K562 (cell line): Measurements from ENCODE around the gene AGAP1. TPM values are rescaled to one million over a fixed set of nuclear protein-coding genes. Genes with fewer than 3 reads are reported as not detected.

Experiments used
- ATAC-seq: fragments of 200-7000 bp; cut with Tn5 transposase; 3 replicates; pipeline ENCODE4 v1.9.1; 2020; ENCODE audit warnings: moderate library complexity
- BruUV-seq: library from RNA; stranded (reverse); fragments of 400-500 nt; replicated peaks from 2 replicates; lab custom pipeline; 2021; lab: Mats Ljungman, UMichigan
- CTCF ChIA-PET: fragments of 300-600 bp; formaldehyde crosslinking; extraction: SDS; loops from one replicate; lab custom pipeline; 2021; ENCODE audit warnings: low intra/inter-chr PET ratio; lab: Yijun Ruan, JAX
- POLR2A ChIA-PET: fragments of 300-600, 350-650 bp; sonication (Branson Sonifier 250); formaldehyde crosslinking; extraction: SDS; loops from one replicate; lab custom pipeline; 2021; ENCODE audit warnings: antibody characterized with exemption, inconsistent platforms; lab: Yijun Ruan, JAX
- DNase-seq, 4 experiments: peaks; one replicate each; pipeline versions ENCODE4 v3.0.0 to v3.0.0-alpha.2; 2011 to 2018; ENCODE audit warnings: low spot score in 3 of 4, mixed read lengths in 3 of 4; ENCODE audit errors: extremely low read depth in 1 of 4
- FAIRE-seq: peaks from 2 replicates; lab custom pipeline; 2011; peaks lifted over from hg19 to GRCh38; lab: Jason Lieb, UNC
- H2AFZ ChIP-seq: 2 replicates; pipeline ENCODE4 v1.6.0; 2011; ENCODE audit warnings: low read depth, low read length, control low read depth, inconsistent platforms
- H3K27ac ChIP-seq: fragments of 200-600 bp; 3 replicates; pipeline ENCODE4 v1.8.0; 2011; ENCODE audit warnings: low read depth, mild to moderate bottlenecking, control low read depth, inconsistent platforms, low read length, moderate library complexity, mixed read lengths; ENCODE audit errors: extremely low read depth
- H3K27me3 ChIP-seq, 2 experiments: fragments of 300-600 bp in 1 of 2; 2 replicates in 1 of 2; 3 replicates in 1 of 2; pipeline versions ENCODE4 v1.6.0 to v1.8.0; 2011; ENCODE audit warnings: inconsistent platforms in 2 of 2, low read length in 2 of 2, mild to moderate bottlenecking in 1 of 2, mixed read lengths in 1 of 2, moderate library complexity in 1 of 2; ENCODE audit not compliant: control insufficient read depth in 2 of 2, insufficient read depth in 2 of 2
- H3K36me3 ChIP-seq: fragments of 300-600 bp; 3 replicates; pipeline ENCODE4 v1.8.0; 2011; ENCODE audit warnings: mild to moderate bottlenecking, low read length, inconsistent platforms; ENCODE audit not compliant: control insufficient read depth, insufficient read depth
- H3K4me1 ChIP-seq, 2 experiments: fragments of 200-600 bp in 1 of 2; replicated peaks in 1 of 2; 2 replicates in 1 of 2; 3 replicates in 1 of 2; pipeline versions ENCODE4 v1.5.1 to v1.8.0; 2011; ENCODE audit warnings: inconsistent platforms in 2 of 2, low read length in 2 of 2, mild to moderate bottlenecking in 1 of 2, mixed read lengths in 1 of 2, moderate library complexity in 1 of 2; ENCODE audit not compliant: control insufficient read depth in 2 of 2, insufficient read depth in 2 of 2
- H3K4me2 ChIP-seq: 2 replicates; pipeline ENCODE4 v1.6.1; 2011; ENCODE audit warnings: low read length, control low read depth, inconsistent platforms, mixed read lengths; ENCODE audit not compliant: insufficient read depth
- H3K4me3 ChIP-seq: fragments of 200-600 bp; sonication (generic), shearing (Covaris generic); 2 replicates; pipeline ENCODE4 v1.5.1; 2016; ENCODE audit warnings: control low read depth, inconsistent platforms
- H3K79me2 ChIP-seq: fragments of 200-600 bp; 3 replicates; pipeline ENCODE4 v1.8.0; 2011; ENCODE audit warnings: low read length, inconsistent platforms; ENCODE audit not compliant: control insufficient read depth, insufficient read depth
- H3K9ac ChIP-seq, 2 experiments: 2 replicates each; pipeline versions ENCODE4 v1.6.0 to v1.6.1; 2011; ENCODE audit warnings: low read depth in 2 of 2, low read length in 2 of 2, control low read depth in 1 of 2, inconsistent platforms in 1 of 2, mild to moderate bottlenecking in 1 of 2, mixed read lengths in 1 of 2; ENCODE audit not compliant: insufficient read depth in 1 of 2
- H3K9me1 ChIP-seq: one replicate; pipeline ENCODE4 v1.6.0; 2011; ENCODE audit warnings: inconsistent platforms, mild to moderate bottlenecking, low read length, moderate library complexity; ENCODE audit not compliant: control insufficient read depth, insufficient read depth
- H3K9me3 ChIP-seq: replicated peaks from 2 replicates; pipeline ENCODE4 v1.5.1; 2011; ENCODE audit warnings: low read depth, low read length, inconsistent platforms; ENCODE audit not compliant: control insufficient read depth, insufficient read depth
- H4K20me1 ChIP-seq: replicated peaks from 2 replicates; pipeline ENCODE4 v1.6.1; 2011; ENCODE audit warnings: low read length, inconsistent platforms, mixed read lengths; ENCODE audit not compliant: control insufficient read depth, insufficient read depth
- BMI1 ChIP-seq: fragments of 150-350 bp; IDR thresholded peaks from 2 replicates; pipeline ENCODE4 v1.6.1; 2014; ENCODE audit warnings: low read length
- CBX5 ChIP-seq: IDR thresholded peaks from 2 replicates; pipeline ENCODE4 v1.6.1; 2014; ENCODE audit warnings: low read depth, borderline replicate concordance
- EP400 ChIP-seq: fragments of 450-650 bp; IDR thresholded peaks from 2 replicates; pipeline ENCODE4 v1.6.1; 2017; ENCODE audit warnings: antibody characterized with exemption, mild to moderate bottlenecking, moderate library complexity
- HNRNPK ChIP-seq: fragments of 200-400 bp; formaldehyde crosslinking; IDR thresholded peaks from one replicate; pipeline ENCODE4 v1.6.1; 2018; ENCODE audit warnings: mild to moderate bottlenecking, low read depth, low read length; ENCODE audit not compliant: poor library complexity, severe bottlenecking
- NR2F6 ChIP-seq: fragments of 450-650 bp; formaldehyde crosslinking; IDR thresholded peaks from 2 replicates; pipeline ENCODE4 v1.4.0; 2020; ENCODE audit warnings: mild to moderate bottlenecking
- SIX5 ChIP-seq, 2 experiments: IDR thresholded peaks; 2 replicates each; pipeline ENCODE4 v1.6.1; 2011; ENCODE audit warnings: low read length in 2 of 2, borderline replicate concordance in 1 of 2, low read depth in 1 of 2, mild to moderate bottlenecking in 1 of 2, moderate library complexity in 1 of 2; ENCODE audit not compliant: insufficient read depth in 1 of 2
- SREBF2 ChIP-seq: sonication (generic); formaldehyde crosslinking; IDR thresholded peaks from 2 replicates; pipeline ENCODE4 v1.4.0; 2020; ENCODE audit warnings: mild to moderate bottlenecking, missing genetic modification reagents
- ZNF134 ChIP-seq: fragments of 250-450 bp; sonication (Bioruptor Pico); conservative IDR thresholded peaks from 2 replicates; pipeline ENCODE4 v1.4.0; 2020
- WGBS: fragments of 100-300 bp; shearing (Covaris generic); methylation state at CpG from one replicate; pipeline ENCODE4 v1.1.6; 2016; ENCODE audit warnings: low coverage, mixed read lengths; ENCODE audit not compliant: insufficient coverage; ENCODE audit errors: missing lambda C conversion rate; 5-methylcytosine and 5-hydroxymethylcytosine counted together
- in situ Hi-C: fragments of 300-500 bp; cut with MboI; formaldehyde crosslinking; loops from 4 replicates; pipeline ENCODE4 v1.15.0; 2018; ENCODE audit warnings: inconsistent platforms, mixed read lengths
- intact Hi-C: fragments of 100-400 bp; cut with micrococcal nuclease; formaldehyde crosslinking; loops from 2 replicates; pipeline ENCODE4 v1.14.2; 2022
- polyA plus RNA-seq, 8 experiments: library from polyadenylated mRNA; depleted of rRNA in 4 of 8; stranded (reverse) in 5 of 8; unstranded in 3 of 8; fragments of >200 nt; fragmentation: Nextera tagmentation in 2 of 8; fragmentation: Illumina TruSeq in 1 of 8; extraction: Ambion mirVana in 2 of 8; extraction: Trizol in 1 of 8; gene quantifications; 2 replicates each; pipeline versions ENCODE4 v1.2.1 to v1.2.3, GENCODE V29; 2011 to 2014; ENCODE audit warnings: inconsistent platforms in 1 of 8, missing spikeins in 1 of 8
- total RNA-seq, 7 experiments: library from RNA; depleted of rRNA in 6 of 7; stranded (reverse); fragments of >200 nt in 6 of 7; fragmentation: Illumina TruSeq in 2 of 7; extraction: Trizol in 2 of 7; gene quantifications; 2 replicates each; pipeline versions ENCODE4 v1.2.1 to v1.2.3, GENCODE V29; 2011 to 2021; ENCODE audit warnings: low replicate concordance in 1 of 7
- TF ChIP-seq, protein P1 (sequence below): fragments of 450-650 bp; formaldehyde crosslinking; conservative IDR thresholded peaks from 2 replicates; pipeline ENCODE4 v1.4.0; 2022; ENCODE audit warnings: mild to moderate bottlenecking, missing genetic modification characterization

Gene AGAP1
- total and polyA plus RNA-seq, 9 of the 15 experiments (the other 6 are each of a cell fraction or from before 2014, with no cell fraction given), result 1.3 to 24.0 (median 10.6) TPM

DNA sequence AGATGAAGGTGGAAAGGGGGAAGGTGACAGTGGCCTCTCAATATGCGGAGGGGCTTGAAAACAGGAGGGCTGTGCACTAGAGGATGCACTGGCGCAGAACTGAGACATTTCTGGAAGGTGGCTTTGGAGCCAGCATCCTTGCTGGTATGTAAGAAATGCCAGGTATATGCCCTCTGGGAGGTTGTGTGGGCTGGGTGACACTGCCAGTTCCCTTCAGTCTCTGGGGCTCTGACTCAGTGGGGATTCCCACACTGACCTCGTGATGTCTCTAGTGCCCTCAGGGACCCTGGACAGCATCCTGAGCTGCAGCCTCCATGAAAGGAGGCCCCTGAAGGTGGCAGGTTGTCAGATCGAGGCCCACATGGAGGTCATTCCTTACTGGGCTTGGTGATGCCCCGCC lies 74.0 kb downstream of the AGAP1 start:
- peaks cover 17% of the 10 kb centered on the region for H4K20me1 ChIP-seq
- no peak overlapping the region for H3K4me2 ChIP-seq
- CTCF ChIA-PET, result no interaction called here
- DNase-seq, result no peak
- no peak overlapping the region for H3K4me3 ChIP-seq
- H3K4me1 ChIP-seq, result peaks cover 5 to 11% of the 10 kb centered on the region in 2 experiments; a peak in 3 of 5 replicates
- ATAC-seq, result no peak
- intact Hi-C loops, result no loop called here
- H3K27ac ChIP-seq, result no peak overlapping the region
- TF ChIP-seq BMI1 (no peak), NR2F6 (CRISPR knock-in tag) (no peak), ZNF134 (CRISPR knock-in tag) (no peak), SIX5 (IDR thresholded peaks at IDR 0.05; ENCODE audit: borderline replicate concordance in 1 of 2, insufficient read depth in 1 of 2, low read depth in 1 of 2, low read length in 2 of 2) (no peak), HNRNPK (no peak), EP400 (no peak), SREBF2 (no peak), CBX5 (no peak)
- TF ChIP-seq, protein P1, sequence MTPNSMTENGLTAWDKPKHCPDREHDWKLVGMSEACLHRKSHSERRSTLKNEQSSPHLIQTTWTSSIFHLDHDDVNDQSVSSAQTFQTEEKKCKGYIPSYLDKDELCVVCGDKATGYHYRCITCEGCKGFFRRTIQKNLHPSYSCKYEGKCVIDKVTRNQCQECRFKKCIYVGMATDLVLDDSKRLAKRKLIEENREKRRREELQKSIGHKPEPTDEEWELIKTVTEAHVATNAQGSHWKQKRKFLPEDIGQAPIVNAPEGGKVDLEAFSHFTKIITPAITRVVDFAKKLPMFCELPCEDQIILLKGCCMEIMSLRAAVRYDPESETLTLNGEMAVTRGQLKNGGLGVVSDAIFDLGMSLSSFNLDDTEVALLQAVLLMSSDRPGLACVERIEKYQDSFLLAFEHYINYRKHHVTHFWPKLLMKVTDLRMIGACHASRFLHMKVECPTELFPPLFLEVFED (CRISPR knock-in tag), result no peak
- H3K79me2 ChIP-seq, result peaks cover 73% of the 10 kb centered on the region
- no peak for FAIRE-seq
- no peaks in the 10 kb centered on the region for H3K9me1 ChIP-seq
- no peaks in the 10 kb centered on the region for H3K27me3 ChIP-seq
- 79% methylated on average over 4 of the region's 5 CpGs for WGBS
- H3K36me3 ChIP-seq, result no peaks in the 10 kb centered on the region; the same call in 2 of the 3 replicates
- no peaks in the 10 kb centered on the region for H3K9me3 ChIP-seq
- POLR2A ChIA-PET, result no interaction called here
- H3K9ac ChIP-seq, result no peak overlapping the region
- in situ Hi-C loops, result no loop called here
- H2AFZ ChIP-seq, result no peak overlapping the region
- BruUV-seq, result no TSS peak
